Measurements from ENCODE around the gene P2RX1. TPM values are rescaled to one million over a fixed set of nuclear protein-coding genes. Genes with fewer than 3 reads are reported as not detected.
"Not testable (repeated sequence)": the region's sequence is repeated elsewhere in the genome, so short reads cannot be mapped to it uniquely, and the experiment has no call there.

Gene P2RX1
- total RNA-seq, 4 donors from 2014 or later: 0.87 to 8.6 (median 4.9) TPM

DNA sequence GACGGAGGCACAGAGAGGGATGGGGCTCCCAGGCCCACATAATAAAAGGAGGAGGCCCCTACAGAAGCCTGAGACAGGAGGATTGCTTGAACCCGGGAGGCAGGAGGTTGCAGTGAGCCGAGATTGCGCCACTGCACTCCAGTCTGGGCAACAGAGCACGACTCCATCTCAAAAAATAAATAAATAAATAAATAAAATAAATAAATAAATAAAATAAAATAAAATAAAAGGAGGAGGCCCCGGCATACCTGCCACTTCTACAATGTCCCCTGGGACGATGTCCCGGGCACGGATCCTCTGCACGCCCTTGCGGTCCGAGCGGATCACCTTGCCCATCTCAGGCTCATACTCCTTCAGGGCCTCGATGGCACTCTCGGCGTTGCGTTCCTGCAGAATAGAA, 34.7 kb upstream of the P2RX1 start:
- DNase-seq (ENCODE audit: low spot score in 2 of 2): no peak
- 92 to 95% methylated on average over 17 of the region's 17 CpGs for WGBS, 2 donors
- H3K9me3 ChIP-seq: no peaks in the 10 kb centered on the region
- H3K27me3 ChIP-seq: no peaks in the 10 kb centered on the region
- H3K4me3 ChIP-seq: no peak overlapping the region
- no peaks in the 10 kb centered on the region for H3K4me1 ChIP-seq
- no peak for TF ChIP-seq CTCF (IDR thresholded peaks at IDR 0.05)
- H3K27ac ChIP-seq: no peak overlapping the region
- no peaks in the 10 kb centered on the region for H3K36me3 ChIP-seq

DNA sequence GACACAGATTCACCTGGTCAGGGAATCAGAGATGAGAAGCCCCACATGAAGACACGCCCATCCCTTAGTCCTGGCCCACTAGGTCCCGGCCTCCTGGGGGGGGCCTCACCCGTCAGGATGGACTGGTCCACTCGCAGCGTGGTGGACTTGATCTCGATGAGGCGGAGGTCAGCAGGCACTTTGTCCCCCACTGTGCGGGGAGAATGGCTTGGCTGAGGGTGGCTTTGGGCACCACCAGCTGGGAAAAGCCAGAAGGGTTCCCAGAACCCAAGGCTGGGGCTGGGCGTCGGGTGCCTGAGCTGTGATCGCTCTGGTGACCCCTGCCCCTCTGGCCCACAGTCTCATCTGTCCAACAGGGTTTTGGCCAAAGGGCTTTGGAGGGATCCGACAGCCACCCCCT, 34.3 kb upstream of the P2RX1 start:
- no peaks in the 10 kb centered on the region for H3K27me3 ChIP-seq
- no peak overlapping the region for H3K27ac ChIP-seq
- no peak for DNase-seq (ENCODE audit: low spot score in 2 of 2)
- WGBS, 2 donors: 83 to 94% methylated on average over 5 to 7 of the region's 12 CpGs
- H3K4me3 ChIP-seq: no peak overlapping the region
- no peaks in the 10 kb centered on the region for H3K9me3 ChIP-seq
- H3K4me1 ChIP-seq: no peaks in the 10 kb centered on the region
- no peaks in the 10 kb centered on the region for H3K36me3 ChIP-seq
- no peak for TF ChIP-seq POLR2A (IDR thresholded peaks at IDR 0.05)

GRCh38 chr17:3949418-3949817, 33.2 kb upstream of the P2RX1 start:
- DNase-seq (ENCODE audit: low spot score in 2 of 2): no peak
- H3K27ac ChIP-seq: no peak overlapping the region
- 80 to 89% methylated on average over 3 of the region's 3 CpGs for WGBS, 2 donors
- H3K4me3 ChIP-seq: no peak overlapping the region
- TF ChIP-seq EP300 (IDR thresholded peaks at IDR 0.05): no peak
- TF ChIP-seq CTCF (IDR thresholded peaks at IDR 0.05): no peak
- TF ChIP-seq POLR2A (IDR thresholded peaks at IDR 0.05): no peak
- H3K4me1 ChIP-seq: peaks cover 0 to 2% (median 0%) of the 10 kb centered on the region in 4 donors
- H3K36me3 ChIP-seq: no peaks in the 10 kb centered on the region
- no peaks in the 10 kb centered on the region for H3K27me3 ChIP-seq
- H3K9me3 ChIP-seq: no peaks in the 10 kb centered on the region

GRCh38 chr17:3948551-3948950, 32.3 kb upstream of the P2RX1 start:
- H3K4me1 ChIP-seq: peaks cover 0 to 11% (median 2%) of the 10 kb centered on the region in 4 donors
- H3K36me3 ChIP-seq; H3K27ac ChIP-seq; H3K4me3 ChIP-seq; DNase-seq (ENCODE audit: low spot score in 2 of 2); H3K9me3 ChIP-seq; H3K27me3 ChIP-seq: not testable (repeated sequence)
- 96 to 98% methylated on average over 3 of the region's 3 CpGs for WGBS, 2 donors

DNA sequence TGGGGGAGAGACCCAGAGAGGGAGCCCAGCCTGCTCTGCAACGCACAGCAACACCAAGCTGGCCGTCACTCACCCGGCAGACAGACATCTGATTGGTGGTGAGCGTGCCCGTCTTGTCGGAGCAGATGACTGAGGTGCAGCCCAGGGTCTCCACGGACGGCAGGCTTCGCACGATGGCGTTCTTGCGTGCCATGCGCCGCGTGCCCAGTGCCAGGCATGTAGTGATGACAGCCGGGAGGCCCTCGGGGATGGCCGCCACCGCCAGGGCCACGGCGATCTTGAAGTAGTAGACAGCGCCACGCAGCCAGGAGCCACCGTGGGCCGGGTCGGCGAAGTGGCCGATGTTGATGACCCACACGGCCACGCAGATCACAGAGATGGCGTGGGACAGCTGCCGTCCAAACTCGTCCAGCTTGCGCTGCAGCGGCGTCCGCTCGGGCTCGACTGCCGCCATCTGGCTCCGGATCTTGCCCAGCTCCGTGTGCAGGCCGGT, 31.1 kb upstream of the P2RX1 start:
- Histone ChIP-seq H3K27me3 (no peaks in the 10 kb centered on the region), H3K4me3 (no peak overlapping the region), H3K27ac (no peak overlapping the region), H3K9me3 (no peaks in the 10 kb centered on the region), H3K4me1 (peaks cover 0 to 11% (median 2%) of the 10 kb centered on the region in 4 donors), H3K36me3 (no peaks in the 10 kb centered on the region)
- DNase-seq (ENCODE audit: low spot score in 2 of 2): no peak
- WGBS, 2 donors: 91 to 93% methylated on average over 38 to 43 of the region's 43 CpGs
- TF ChIP-seq POLR2A (IDR thresholded peaks at IDR 0.05): no peak
- TF ChIP-seq EP300 (IDR thresholded peaks at IDR 0.05): no peak
- TF ChIP-seq CTCF (IDR thresholded peaks at IDR 0.05): no peak

- no peaks in the 10 kb centered on the region for H3K27me3 ChIP-seq
- DNase-seq (ENCODE audit: low spot score in 2 of 2): no peak
- H3K36me3 ChIP-seq: no peaks in the 10 kb centered on the region
- H3K9me3 ChIP-seq: no peaks in the 10 kb centered on the region
- 63 to 64% methylated on average over 5 of the region's 5 CpGs for WGBS, 2 donors
- no peak overlapping the region for H3K27ac ChIP-seq
- no peak overlapping the region for H3K4me3 ChIP-seq
- peaks cover 0 to 11% (median 2%) of the 10 kb centered on the region in 4 donors for H3K4me1 ChIP-seq
- TF ChIP-seq CTCF (IDR thresholded peaks at IDR 0.05) (no peak), POLR2A (IDR thresholded peaks at IDR 0.05) (no peak), EP300 (IDR thresholded peaks at IDR 0.05) (no peak)
Measured at GRCh38 chr17:3946711-3947235, 30.5 kb upstream of the P2RX1 start.
